GM23338 (cell line): ENCODE measurements around the gene CDK17. TPM values are rescaled to one million over a fixed set of nuclear protein-coding genes. Genes with fewer than 3 reads are reported as not detected.

Experiments
- ATAC-seq: fragments of 200-7000 bp; cut with Tn5 transposase; 3 replicates; pipeline ENCODE4 v1.9.1; 2020
- DNase-seq: peaks from one replicate; pipeline ENCODE4 v3.0.0-alpha.2; 2015; ENCODE audit warnings: low spot score
- H2AFZ ChIP-seq: fragments of 200-600 bp; sonication (generic); 2 replicates; pipeline ENCODE4 v1.8.0; 2016; ENCODE audit warnings: antibody characterized with exemption, mild to moderate bottlenecking, moderate library complexity
- H3F3A ChIP-seq: fragments of 200-600 bp; sonication (generic); replicated peaks from 2 replicates; pipeline ENCODE4 v1.8.0; 2017; ENCODE audit warnings: antibody characterized with exemption, mixed run types, low read depth
- H3K27ac ChIP-seq: fragments of 200-600 bp; sonication (generic); 2 replicates; pipeline ENCODE4 v1.6.1; 2016; ENCODE audit warnings: low read depth
- H3K27me3 ChIP-seq: fragments of 200-600 bp; sonication (generic); 2 replicates; pipeline ENCODE4 v1.8.0; 2016; ENCODE audit warnings: mild to moderate bottlenecking, mixed run types, moderate library complexity; ENCODE audit not compliant: insufficient read depth
- H3K36me3 ChIP-seq: fragments of 200-600 bp; sonication (generic); 2 replicates; pipeline ENCODE4 v1.8.0; 2016; ENCODE audit warnings: mild to moderate bottlenecking; ENCODE audit not compliant: insufficient read depth
- H3K4me1 ChIP-seq: fragments of 200-600 bp; sonication (generic); 2 replicates; pipeline ENCODE4 v1.8.0; 2016; ENCODE audit warnings: mild to moderate bottlenecking, moderate library complexity; ENCODE audit not compliant: insufficient read depth
- H3K4me2 ChIP-seq: fragments of 200-600 bp; sonication (generic); 2 replicates; pipeline ENCODE4 v1.7.1; 2017; ENCODE audit warnings: mixed run types
- H3K4me3 ChIP-seq: fragments of 200-600 bp; sonication (generic); 2 replicates; pipeline ENCODE4 v1.6.1; 2016; ENCODE audit warnings: mixed run types
- H3K79me2 ChIP-seq: fragments of 200-600 bp; sonication (generic); replicated peaks from 2 replicates; pipeline ENCODE4 v1.8.0; 2017; ENCODE audit warnings: mild to moderate bottlenecking; ENCODE audit not compliant: insufficient read depth
- H3K9me2 ChIP-seq: fragments of 200-600 bp; sonication (generic); 2 replicates; pipeline ENCODE4 v1.8.0; 2017; ENCODE audit not compliant: insufficient read depth
- H4K20me1 ChIP-seq: fragments of 200-600 bp; sonication (generic); replicated peaks from 2 replicates; pipeline ENCODE4 v1.8.0; 2017; ENCODE audit warnings: mild to moderate bottlenecking; ENCODE audit not compliant: insufficient read depth
- H3K27ac Mint-ChIP-seq: 2 replicates; pipeline ENCODE4 v1.8.0; 2020; ENCODE audit warnings: inconsistent platforms, mild to moderate bottlenecking, moderate library complexity, mixed read lengths
- H3K27me3 Mint-ChIP-seq: 3 replicates; pipeline ENCODE4 v1.8.0; 2022; ENCODE audit warnings: low read depth, mild to moderate bottlenecking, moderate library complexity, mixed read lengths, inconsistent platforms; ENCODE audit not compliant: insufficient read depth, poor library complexity
- H3K36me3 Mint-ChIP-seq: 3 replicates; pipeline ENCODE4 v1.8.0; 2021; ENCODE audit warnings: low read depth, mild to moderate bottlenecking, inconsistent platforms, moderate library complexity, mixed read lengths
- H3K4me1 Mint-ChIP-seq: 3 replicates; pipeline ENCODE4 v1.8.0; 2020; ENCODE audit warnings: mild to moderate bottlenecking, inconsistent platforms, mixed read lengths
- H3K4me3 Mint-ChIP-seq: 3 replicates; pipeline ENCODE4 v1.8.0; 2021; ENCODE audit warnings: moderate library complexity, mild to moderate bottlenecking, inconsistent platforms, mixed read lengths
- H3K9me3 Mint-ChIP-seq: 3 replicates; pipeline ENCODE4 v1.8.0; 2020; ENCODE audit warnings: moderate library complexity, mild to moderate bottlenecking, inconsistent platforms, mixed read lengths
- CREB1 ChIP-seq: fragments of 250-450 bp; sonication (Bioruptor Pico); IDR thresholded peaks from 2 replicates; pipeline ENCODE4 v1.5.0; 2020; ENCODE audit warnings: low read depth, mild to moderate bottlenecking, moderate library complexity
- EZH2 ChIP-seq: fragments of 200-600 bp; sonication (generic); IDR thresholded peaks from one replicate; pipeline ENCODE4 v1.8.0; 2017; ENCODE audit warnings: antibody characterized with exemption, mild to moderate bottlenecking, low read depth; ENCODE audit not compliant: unreplicated experiment
- EZH2phosphoT487 ChIP-seq: fragments of 200-600 bp; sonication (generic); IDR thresholded peaks from one replicate; pipeline ENCODE4 v1.8.1; 2018; ENCODE audit warnings: antibody characterized with exemption; ENCODE audit not compliant: unreplicated experiment
- JUNB ChIP-seq: IDR thresholded peaks from one replicate; pipeline ENCODE4 v1.6.1; 2016; ENCODE audit warnings: antibody characterized with exemption; ENCODE audit not compliant: unreplicated experiment
- NANOG ChIP-seq: IDR thresholded peaks from 2 replicates; pipeline ENCODE4 v1.6.1; 2016; ENCODE audit warnings: antibody characterized with exemption, borderline replicate concordance
- POLR2AphosphoS5 ChIP-seq: IDR thresholded peaks from 2 replicates; pipeline ENCODE4 v1.6.1; 2016; ENCODE audit warnings: antibody characterized with exemption, low read depth
- ZNF114 ChIP-seq: fragments of 250-450 bp; sonication (Bioruptor Pico); IDR thresholded peaks from 2 replicates; pipeline ENCODE4 v1.5.0; 2020; ENCODE audit warnings: mild to moderate bottlenecking, moderate library complexity
- ZNF331 ChIP-seq: fragments of 250-450 bp; sonication (Bioruptor Pico); IDR thresholded peaks from 2 replicates; pipeline ENCODE4 v1.5.0; 2020; ENCODE audit warnings: low read depth, mild to moderate bottlenecking, moderate library complexity
- polyA plus RNA-seq: library from polyadenylated mRNA; unstranded; fragments of >200 nt; fragmentation: Nextera tagmentation; extraction: Ambion mirVana; gene quantifications from 2 replicates; pipeline ENCODE4 v1.2.1, GENCODE V29; 2016
- total RNA-seq: library from RNA; depleted of rRNA; stranded (reverse); fragments of >200 nt; shearing (Covaris generic); gene quantifications from 2 replicates; pipeline ENCODE4 v1.2.3, GENCODE V29; 2014
- TF ChIP-seq, protein P1 (sequence below), 2 experiments: fragments of 200-600 bp in 1 of 2; sonication (generic) in 1 of 2; conservative IDR thresholded peaks; 2 replicates each; pipeline versions ENCODE4 v1.5.1 to v1.6.1; 2016 to 2017; ENCODE audit warnings: antibody characterized with exemption in 2 of 2, low read depth in 2 of 2, mild to moderate bottlenecking in 2 of 2, moderate library complexity in 1 of 2
- TF ChIP-seq, protein P2 (sequence below): fragments of 250-450 bp; sonication (Bioruptor Pico); IDR thresholded peaks from 2 replicates; pipeline ENCODE4 v1.5.0; 2020; ENCODE audit warnings: mild to moderate bottlenecking, moderate library complexity

Gene CDK17
- total and polyA plus RNA-seq, 2 experiments from 2014 or later, result 7.6 to 34.2 TPM

DNA sequence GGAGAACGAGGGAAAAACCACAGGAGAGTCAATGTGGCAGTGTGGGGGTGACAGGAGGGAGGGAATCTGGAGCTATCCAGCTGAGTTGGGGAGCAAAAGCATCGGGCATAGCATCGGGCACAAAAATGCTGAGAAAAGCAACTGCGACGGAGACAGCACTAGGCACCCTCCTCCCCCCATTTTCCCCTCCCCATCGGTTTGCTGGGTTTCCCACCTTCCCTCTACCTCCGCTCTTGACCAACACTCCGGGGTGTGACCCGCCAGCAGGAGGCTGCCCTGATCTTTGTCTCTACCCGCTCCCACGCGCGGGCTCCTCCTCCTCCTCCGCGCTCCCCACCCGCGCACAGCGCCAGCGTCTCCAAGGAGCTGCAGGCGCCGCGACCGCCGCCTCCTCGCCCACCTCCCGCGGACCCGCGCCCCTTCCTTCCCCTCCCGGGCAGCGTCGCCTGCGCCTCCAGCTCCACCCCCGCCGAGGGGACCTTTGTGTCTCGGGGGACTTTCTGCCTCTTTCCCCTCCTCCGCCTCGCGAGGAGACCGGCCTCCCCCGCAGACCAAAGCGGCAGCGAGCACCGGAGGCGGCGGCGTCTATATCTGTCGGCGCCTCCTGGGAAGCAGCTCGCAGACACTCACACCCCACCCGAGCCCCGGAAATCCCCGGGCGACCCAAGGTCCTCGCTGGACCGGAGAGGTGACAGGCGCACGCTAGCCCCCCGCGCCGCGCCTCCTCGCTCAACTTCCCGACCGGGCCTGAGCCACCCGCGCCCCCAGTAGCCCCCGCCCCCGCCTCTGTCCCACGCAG, 920 bp downstream of the CDK17 start:
- H3K4me2 ChIP-seq, result peak overlapping the region; percentile 87
- DNase-seq (peak; percentile 55), ATAC-seq (peak; percentile 41)
- 0 out of 2 replicates have a peak overlapping the region, but pooled peaks have one; percentile 14 for H2AFZ ChIP-seq
- H3K27ac ChIP-seq, result no peak overlapping the region
- Mint-ChIP-seq H3K4me3 (peak overlapping the region; percentile 81), H3K9me3 (no peaks in the 10 kb centered on the region), H3K4me1 (peaks cover 52% of the 10 kb centered on the region), H3K27me3 (peaks cover 9% of the 10 kb centered on the region), H3K27ac (no peak overlapping the region), H3K36me3 (no peaks in the 10 kb centered on the region)
- H3K36me3 ChIP-seq, result no peaks in the 10 kb centered on the region
- peaks cover 6% of the 10 kb centered on the region; the same call in 1 of the 2 replicates for H4K20me1 ChIP-seq
- no peak for TF ChIP-seq ZNF331
- TF ChIP-seq ZNF114 (CRISPR knock-in tag), result no peak
- TF ChIP-seq JUNB, result no peak
- no peak for TF ChIP-seq CREB1 (CRISPR knock-in tag)
- TF ChIP-seq, protein P1, sequence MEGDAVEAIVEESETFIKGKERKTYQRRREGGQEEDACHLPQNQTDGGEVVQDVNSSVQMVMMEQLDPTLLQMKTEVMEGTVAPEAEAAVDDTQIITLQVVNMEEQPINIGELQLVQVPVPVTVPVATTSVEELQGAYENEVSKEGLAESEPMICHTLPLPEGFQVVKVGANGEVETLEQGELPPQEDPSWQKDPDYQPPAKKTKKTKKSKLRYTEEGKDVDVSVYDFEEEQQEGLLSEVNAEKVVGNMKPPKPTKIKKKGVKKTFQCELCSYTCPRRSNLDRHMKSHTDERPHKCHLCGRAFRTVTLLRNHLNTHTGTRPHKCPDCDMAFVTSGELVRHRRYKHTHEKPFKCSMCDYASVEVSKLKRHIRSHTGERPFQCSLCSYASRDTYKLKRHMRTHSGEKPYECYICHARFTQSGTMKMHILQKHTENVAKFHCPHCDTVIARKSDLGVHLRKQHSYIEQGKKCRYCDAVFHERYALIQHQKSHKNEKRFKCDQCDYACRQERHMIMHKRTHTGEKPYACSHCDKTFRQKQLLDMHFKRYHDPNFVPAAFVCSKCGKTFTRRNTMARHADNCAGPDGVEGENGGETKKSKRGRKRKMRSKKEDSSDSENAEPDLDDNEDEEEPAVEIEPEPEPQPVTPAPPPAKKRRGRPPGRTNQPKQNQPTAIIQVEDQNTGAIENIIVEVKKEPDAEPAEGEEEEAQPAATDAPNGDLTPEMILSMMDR (conservative IDR thresholded peaks at IDR 0.05; ENCODE audit: low read depth in 2 of 2), result no peak
- no peak for TF ChIP-seq EZH2phosphoT487
- TF ChIP-seq EZH2, result no peak
- no peak for TF ChIP-seq POLR2AphosphoS5
- no peak for TF ChIP-seq NANOG
- H3K4me3 ChIP-seq, result peak overlapping the region; percentile 74
- peaks cover 45% of the 10 kb centered on the region for H3K79me2 ChIP-seq
- H3K9me2 ChIP-seq, result no peaks in the 10 kb centered on the region
- H3K27me3 ChIP-seq, result peaks cover 10% of the 10 kb centered on the region; the same call in 1 of the 2 replicates
- H3K4me1 ChIP-seq, result peaks cover 55% of the 10 kb centered on the region
- H3F3A ChIP-seq, result peaks cover 8% of the 10 kb centered on the region; the same call in 1 of the 2 replicates

DNA sequence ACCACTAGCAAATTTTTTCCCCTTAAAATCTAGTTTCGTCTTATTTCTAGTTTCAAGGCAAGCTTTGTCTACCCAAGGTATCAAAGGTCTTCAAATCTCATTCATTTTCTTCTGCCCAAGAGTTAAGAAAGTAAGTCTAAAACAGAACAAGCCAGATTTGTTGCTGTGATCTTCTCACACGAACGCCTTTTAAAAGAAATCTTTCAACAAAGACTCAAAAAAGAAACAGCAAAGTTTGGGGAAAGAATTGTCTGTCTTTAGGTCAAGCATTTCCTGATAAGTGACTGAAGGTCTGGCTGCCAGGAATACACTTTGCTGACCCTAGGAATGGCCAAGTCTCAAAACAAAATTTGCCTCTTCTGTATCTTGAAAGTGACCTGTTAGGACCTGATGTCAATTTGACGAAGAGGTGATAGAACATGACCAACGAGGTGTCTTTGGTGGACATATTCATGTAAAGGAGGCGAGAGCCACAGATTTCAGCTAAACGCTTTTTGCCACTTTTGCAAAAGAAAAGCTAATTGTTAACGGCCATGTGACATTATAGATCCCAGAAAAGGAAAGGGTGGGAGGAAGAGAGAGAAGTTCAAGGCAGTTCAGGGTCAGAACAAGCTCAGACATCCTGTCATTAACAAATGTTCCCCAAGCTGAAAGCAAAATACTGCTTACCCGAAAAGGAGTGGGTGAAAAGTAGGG, 1.7 kb downstream of the CDK17 start:
- Histone ChIP-seq H3K79me2 (peaks cover 53% of the 10 kb centered on the region), H3K4me2 (peak overlapping the region; percentile 87), H3K4me3 (peak overlapping the region; percentile 74), H3K27me3 (peaks cover 10% of the 10 kb centered on the region; the same call in 1 of the 2 replicates), H3K4me1 (peaks cover 47% of the 10 kb centered on the region), H4K20me1 (peaks cover 9% of the 10 kb centered on the region; the same call in 1 of the 2 replicates), H3F3A (peaks cover 8% of the 10 kb centered on the region; the same call in 1 of the 2 replicates), H3K27ac (no peak overlapping the region), H3K36me3 (no peaks in the 10 kb centered on the region), H2AFZ (0 out of 2 replicates have a peak overlapping the region, but pooled peaks have one; percentile 14), H3K9me2 (no peaks in the 10 kb centered on the region)
- DNase-seq (no peak), ATAC-seq (no peak)
- no peaks in the 10 kb centered on the region for H3K9me3 Mint-ChIP-seq
- H3K27ac Mint-ChIP-seq, result no peak overlapping the region
- peaks cover 12% of the 10 kb centered on the region for H3K27me3 Mint-ChIP-seq
- peaks cover 47% of the 10 kb centered on the region for H3K4me1 Mint-ChIP-seq
- peak overlapping the region; percentile 81 for H3K4me3 Mint-ChIP-seq
- H3K36me3 Mint-ChIP-seq, result no peaks in the 10 kb centered on the region
- no peak for TF ChIP-seq ZNF114 (CRISPR knock-in tag)
- TF ChIP-seq, protein P2, sequence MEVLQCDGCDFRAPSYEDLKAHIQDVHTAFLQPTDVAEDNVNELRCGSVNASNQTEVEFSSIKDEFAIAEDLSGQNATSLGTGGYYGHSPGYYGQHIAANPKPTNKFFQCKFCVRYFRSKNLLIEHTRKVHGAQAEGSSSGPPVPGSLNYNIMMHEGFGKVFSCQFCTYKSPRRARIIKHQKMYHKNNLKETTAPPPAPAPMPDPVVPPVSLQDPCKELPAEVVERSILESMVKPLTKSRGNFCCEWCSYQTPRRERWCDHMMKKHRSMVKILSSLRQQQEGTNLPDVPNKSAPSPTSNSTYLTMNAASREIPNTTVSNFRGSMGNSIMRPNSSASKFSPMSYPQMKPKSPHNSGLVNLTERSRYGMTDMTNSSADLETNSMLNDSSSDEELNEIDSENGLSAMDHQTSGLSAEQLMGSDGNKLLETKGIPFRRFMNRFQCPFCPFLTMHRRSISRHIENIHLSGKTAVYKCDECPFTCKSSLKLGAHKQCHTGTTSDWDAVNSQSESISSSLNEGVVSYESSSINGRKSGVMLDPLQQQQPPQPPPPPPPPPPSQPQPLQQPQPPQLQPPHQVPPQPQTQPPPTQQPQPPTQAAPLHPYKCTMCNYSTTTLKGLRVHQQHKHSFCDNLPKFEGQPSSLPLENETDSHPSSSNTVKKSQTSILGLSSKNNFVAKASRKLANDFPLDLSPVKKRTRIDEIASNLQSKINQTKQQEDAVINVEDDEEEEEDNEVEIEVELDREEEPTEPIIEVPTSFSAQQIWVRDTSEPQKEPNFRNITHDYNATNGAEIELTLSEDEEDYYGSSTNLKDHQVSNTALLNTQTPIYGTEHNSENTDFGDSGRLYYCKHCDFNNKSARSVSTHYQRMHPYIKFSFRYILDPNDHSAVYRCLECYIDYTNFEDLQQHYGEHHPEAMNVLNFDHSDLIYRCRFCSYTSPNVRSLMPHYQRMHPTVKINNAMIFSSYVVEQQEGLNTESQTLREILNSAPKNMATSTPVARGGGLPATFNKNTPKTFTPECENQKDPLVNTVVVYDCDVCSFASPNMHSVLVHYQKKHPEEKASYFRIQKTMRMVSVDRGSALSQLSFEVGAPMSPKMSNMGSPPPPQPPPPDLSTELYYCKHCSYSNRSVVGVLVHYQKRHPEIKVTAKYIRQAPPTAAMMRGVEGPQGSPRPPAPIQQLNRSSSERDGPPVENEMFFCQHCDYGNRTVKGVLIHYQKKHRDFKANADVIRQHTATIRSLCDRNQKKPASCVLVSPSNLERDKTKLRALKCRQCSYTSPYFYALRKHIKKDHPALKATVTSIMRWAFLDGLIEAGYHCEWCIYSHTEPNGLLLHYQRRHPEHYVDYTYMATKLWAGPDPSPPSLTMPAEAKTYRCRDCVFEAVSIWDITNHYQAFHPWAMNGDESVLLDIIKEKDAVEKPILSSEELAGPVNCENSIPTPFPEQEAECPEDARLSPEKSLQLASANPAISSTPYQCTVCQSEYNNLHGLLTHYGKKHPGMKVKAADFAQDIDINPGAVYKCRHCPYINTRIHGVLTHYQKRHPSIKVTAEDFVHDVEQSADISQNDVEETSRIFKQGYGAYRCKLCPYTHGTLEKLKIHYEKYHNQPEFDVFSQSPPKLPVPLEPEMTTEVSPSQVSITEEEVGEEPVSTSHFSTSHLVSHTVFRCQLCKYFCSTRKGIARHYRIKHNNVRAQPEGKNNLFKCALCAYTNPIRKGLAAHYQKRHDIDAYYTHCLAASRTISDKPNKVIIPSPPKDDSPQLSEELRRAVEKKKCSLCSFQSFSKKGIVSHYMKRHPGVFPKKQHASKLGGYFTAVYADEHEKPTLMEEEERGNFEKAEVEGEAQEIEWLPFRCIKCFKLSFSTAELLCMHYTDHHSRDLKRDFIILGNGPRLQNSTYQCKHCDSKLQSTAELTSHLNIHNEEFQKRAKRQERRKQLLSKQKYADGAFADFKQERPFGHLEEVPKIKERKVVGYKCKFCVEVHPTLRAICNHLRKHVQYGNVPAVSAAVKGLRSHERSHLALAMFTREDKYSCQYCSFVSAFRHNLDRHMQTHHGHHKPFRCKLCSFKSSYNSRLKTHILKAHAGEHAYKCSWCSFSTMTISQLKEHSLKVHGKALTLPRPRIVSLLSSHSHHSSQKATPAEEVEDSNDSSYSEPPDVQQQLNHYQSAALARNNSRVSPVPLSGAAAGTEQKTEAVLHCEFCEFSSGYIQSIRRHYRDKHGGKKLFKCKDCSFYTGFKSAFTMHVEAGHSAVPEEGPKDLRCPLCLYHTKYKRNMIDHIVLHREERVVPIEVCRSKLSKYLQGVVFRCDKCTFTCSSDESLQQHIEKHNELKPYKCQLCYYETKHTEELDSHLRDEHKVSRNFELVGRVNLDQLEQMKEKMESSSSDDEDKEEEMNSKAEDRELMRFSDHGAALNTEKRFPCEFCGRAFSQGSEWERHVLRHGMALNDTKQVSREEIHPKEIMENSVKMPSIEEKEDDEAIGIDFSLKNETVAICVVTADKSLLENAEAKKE (CRISPR knock-in tag), result no peak
- no peak for TF ChIP-seq POLR2AphosphoS5
- TF ChIP-seq EZH2phosphoT487, result no peak
- TF ChIP-seq ZNF331, result no peak
